Measurements from ENCODE around the gene ATP11A. TPM values are rescaled to one million over a fixed set of nuclear protein-coding genes. Genes with fewer than 3 reads are reported as not detected.

Gene ATP11A
- total RNA-seq, 1 experiment from 2014 or later, result 65.3 TPM

- H3K27ac ChIP-seq (ENCODE audit: insufficient read length, low read depth, low read length), result peak overlapping the region; percentile 57
- no peak overlapping the region for H4K5ac ChIP-seq (ENCODE audit: insufficient read length, low read depth, low read length)
- no peaks in the 10 kb centered on the region for H3K9me3 ChIP-seq (ENCODE audit: control insufficient read depth, low read depth, low read length)
- Mint-ChIP-seq H3K4me1 (peaks cover 71 to 80% of the 10 kb centered on the region in 2 experiments), H3K36me3 (ENCODE audit: insufficient read depth in 1 of 3, low read depth in 3 of 3) (peaks cover 8 to 29% (median 12%) of the 10 kb centered on the region in 3 experiments), H3K27me3 (ENCODE audit: low read depth) (peaks cover 1% of the 10 kb centered on the region; the same call in 1 of the 2 replicates), H3K9me3 (peaks cover 6 to 14% of the 10 kb centered on the region in 2 experiments; a peak in 3 of 5 replicates), H3K27ac (peak overlapping the region; percentile 91 to 93 (median 92); a peak in 4 of 7 replicates), H3K4me3 (no peak overlapping the region)
- H3T11ph ChIP-seq (ENCODE audit: low read length), result no peak overlapping the region
- H3K9ac ChIP-seq (ENCODE audit: extremely low read depth, insufficient read length, low read length), result no peak overlapping the region
- no peaks in the 10 kb centered on the region for H4K20me1 ChIP-seq (ENCODE audit: control insufficient read depth, insufficient read depth, insufficient read length)
- no peak overlapping the region for H2AK5ac ChIP-seq (ENCODE audit: insufficient read length, low read length)
- H3K4me1 ChIP-seq (ENCODE audit: insufficient read depth, low read length), result peaks cover 20% of the 10 kb centered on the region; the same call in 1 of the 2 replicates
- H4K8ac ChIP-seq (replicated peaks; ENCODE audit: insufficient read length, low read depth, low read length), result no peak overlapping the region
- no peaks in the 10 kb centered on the region for H3K27me3 ChIP-seq (ENCODE audit: insufficient read depth, low read length)
- no peak overlapping the region for H3K18ac ChIP-seq (ENCODE audit: insufficient read length, low read depth, low read length)
- H2AFZ ChIP-seq (ENCODE audit: low read length), result no peak overlapping the region
- H3K4me2 ChIP-seq (ENCODE audit: insufficient read depth, insufficient read length, low read length), result no peak overlapping the region
- peaks cover 3% of the 10 kb centered on the region for H3K23me2 ChIP-seq (ENCODE audit: insufficient read length, low read depth, low read length, poor library complexity, severe bottlenecking)
- no peak overlapping the region for H3K23ac ChIP-seq (ENCODE audit: insufficient read length, low read depth, low read length)
- H2BK20ac ChIP-seq (ENCODE audit: low read depth, low read length, poor library complexity, severe bottlenecking), result no peak overlapping the region
- no peak overlapping the region for H2BK15ac ChIP-seq (ENCODE audit: low read depth, low read length)
- H3K79me1 ChIP-seq (ENCODE audit: insufficient read depth, low read depth, low read length, poor library complexity, severe bottlenecking), result no peaks in the 10 kb centered on the region
- H3K14ac ChIP-seq (ENCODE audit: insufficient read depth, low read length), result 0 out of 2 replicates have a peak overlapping the region, but pooled peaks have one; percentile 25
- TF ChIP-seq CTCF (conservative IDR thresholded peaks at IDR 0.05), result no peak
- no peak for DNase-seq
- H3K56ac ChIP-seq (ENCODE audit: insufficient read length, low read depth, low read length), result no peak overlapping the region
- H3K79me2 ChIP-seq (ENCODE audit: insufficient read depth, low read length), result peaks cover 7% of the 10 kb centered on the region; the same call in 1 of the 2 replicates
- H2BK5ac ChIP-seq (ENCODE audit: insufficient read length, low read length), result no peak overlapping the region
- no peak overlapping the region for H3K4ac ChIP-seq (ENCODE audit: low read depth, low read length)
- no peak overlapping the region for H4K91ac ChIP-seq (ENCODE audit: insufficient read length, low read depth, low read length)
- no CpG with 5 or more reads among the region's 5 CpGs for WGBS (ENCODE audit: extremely low coverage, insufficient read length, low lambda C conversion rate)
- no peak overlapping the region for H2BK12ac ChIP-seq (ENCODE audit: insufficient read length, low read depth, low read length)
- H2BK120ac ChIP-seq (ENCODE audit: low read depth, low read length, poor library complexity, severe bottlenecking), result no peak overlapping the region
Observed at GRCh38 chr13:112715210-112715609, 25.4 kb downstream of the ATP11A start.

Measured in H9 (cell line).